HG03060 (cell line): Measurements from ENCODE around the gene PDE4A.

ENCODE experiments used
- ATAC-seq: cut with Tn5 transposase; IDR thresholded peaks from one replicate; pipeline ENCODE4 v1.9.1; 2021; ENCODE audit warnings: low read depth, moderate number of reproducible peaks; ENCODE audit not compliant: unreplicated experiment

Gene PDE4A

DNA sequence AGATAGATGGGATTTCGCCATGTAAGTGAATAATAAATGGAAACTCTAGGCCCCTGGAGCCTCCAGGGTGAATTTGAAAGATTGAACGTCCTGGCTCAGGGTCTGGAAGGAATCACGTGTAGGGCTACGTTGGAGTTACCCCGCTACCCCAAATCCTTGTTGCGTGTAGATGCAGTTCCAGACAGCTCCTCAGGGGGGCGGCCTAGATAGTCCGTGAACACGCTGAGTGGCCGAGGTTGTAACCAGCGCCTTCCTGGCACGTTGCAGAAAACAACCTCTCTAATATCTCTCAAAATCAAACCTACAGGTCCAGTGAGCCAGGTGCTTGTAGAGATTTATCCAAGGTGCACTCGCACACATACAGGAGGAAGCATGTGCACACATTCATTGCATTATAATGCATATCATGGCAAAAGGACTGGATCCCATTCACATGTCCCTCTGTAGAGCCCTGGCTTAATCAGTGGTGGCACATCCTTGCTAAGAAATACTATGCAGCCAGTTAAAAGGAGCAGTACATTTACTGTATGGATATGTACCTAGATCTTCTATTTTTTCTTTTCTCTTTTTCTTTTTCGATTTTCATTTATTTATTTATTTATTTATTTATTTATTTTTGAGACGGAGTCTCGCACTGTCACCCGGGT, 85.4 kb downstream of the PDE4A start:
- ATAC-seq = no peak

DNA sequence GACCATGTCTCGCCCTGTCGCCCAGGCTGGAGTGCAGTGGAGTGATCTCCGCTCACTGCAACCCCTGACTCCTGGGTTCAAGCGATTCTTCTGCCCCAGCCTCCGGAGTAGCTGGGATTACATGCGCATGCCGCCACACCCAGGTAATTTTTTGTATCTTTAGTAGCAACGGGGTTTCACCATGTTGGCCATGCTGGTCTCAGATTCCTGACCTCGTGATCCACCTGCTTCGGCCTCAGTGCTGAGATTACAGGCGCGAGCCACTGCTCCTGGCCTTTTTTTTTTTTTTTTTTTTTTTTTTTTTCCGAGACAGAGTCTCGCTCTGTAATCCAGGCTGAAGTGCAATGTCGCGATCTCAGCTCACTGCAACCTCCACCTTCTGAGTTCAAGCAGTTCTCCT, 87.7 kb downstream of the PDE4A start:
- no peak for ATAC-seq

DNA sequence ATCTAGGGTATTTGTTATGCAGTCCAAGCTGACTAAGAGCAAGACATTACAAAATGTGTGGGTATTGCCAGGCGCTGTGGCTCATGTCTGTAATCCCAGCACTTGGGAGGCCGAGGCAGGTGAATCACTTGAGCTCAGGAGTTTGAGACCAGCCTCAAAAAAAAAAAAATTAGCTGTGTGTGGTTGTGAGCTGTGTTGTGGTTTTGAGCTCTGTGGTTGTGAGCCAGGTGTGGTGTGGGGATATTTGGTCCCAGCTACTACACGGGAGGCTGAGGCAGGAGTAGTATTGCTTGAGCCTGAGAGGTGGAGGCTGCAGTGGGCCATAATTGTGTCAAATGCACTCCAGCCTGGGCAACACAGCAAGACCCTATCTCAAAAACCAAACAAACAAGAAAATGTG, 88.4 kb downstream of the PDE4A start:
- ATAC-seq = no peak

DNA sequence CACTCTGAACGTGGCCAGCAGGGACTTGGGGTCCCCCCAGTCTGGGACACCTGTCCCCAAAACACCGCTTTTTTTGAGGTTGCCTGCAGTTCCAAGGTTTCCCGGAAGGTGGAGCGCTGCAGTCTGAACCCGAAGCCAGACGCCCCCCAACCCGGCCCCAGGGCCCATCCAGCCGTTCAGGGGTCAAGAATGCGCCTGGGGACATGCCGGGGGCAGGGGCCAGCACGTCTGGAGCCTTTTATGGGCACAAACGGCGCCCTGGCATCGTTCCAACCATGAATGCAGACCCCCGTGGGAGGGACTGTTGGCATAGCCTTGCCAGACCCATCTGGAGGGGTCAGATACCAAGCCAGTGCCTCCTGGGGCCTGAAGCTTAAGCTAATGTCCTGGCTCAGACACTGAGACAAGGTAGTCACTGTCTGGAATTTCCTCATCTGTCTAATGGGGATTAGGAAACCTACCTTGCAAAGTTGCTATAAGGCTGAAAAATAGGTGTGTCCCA, 90.0 kb downstream of the PDE4A start:
- no peak for ATAC-seq

DNA sequence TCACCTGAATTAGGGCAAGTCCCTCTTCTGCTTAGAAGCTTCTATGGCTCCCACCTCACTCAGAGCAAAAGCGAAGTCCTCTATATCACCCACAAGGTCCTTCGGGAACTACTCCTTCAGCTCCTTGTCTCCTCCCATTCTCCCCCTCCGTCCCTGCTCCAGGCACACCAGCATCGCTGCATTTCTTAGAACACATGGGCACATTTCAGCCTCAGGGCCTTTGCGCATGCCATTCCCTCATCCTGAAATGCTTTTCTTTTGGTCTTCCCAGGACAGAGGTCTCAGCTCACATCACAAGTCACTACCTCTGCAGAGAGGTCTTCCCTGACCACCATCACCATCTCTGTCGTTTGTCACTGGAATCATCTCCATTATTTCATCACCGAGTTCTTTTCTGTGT, 92.9 kb downstream of the PDE4A start:
- ATAC-seq = no peak

DNA sequence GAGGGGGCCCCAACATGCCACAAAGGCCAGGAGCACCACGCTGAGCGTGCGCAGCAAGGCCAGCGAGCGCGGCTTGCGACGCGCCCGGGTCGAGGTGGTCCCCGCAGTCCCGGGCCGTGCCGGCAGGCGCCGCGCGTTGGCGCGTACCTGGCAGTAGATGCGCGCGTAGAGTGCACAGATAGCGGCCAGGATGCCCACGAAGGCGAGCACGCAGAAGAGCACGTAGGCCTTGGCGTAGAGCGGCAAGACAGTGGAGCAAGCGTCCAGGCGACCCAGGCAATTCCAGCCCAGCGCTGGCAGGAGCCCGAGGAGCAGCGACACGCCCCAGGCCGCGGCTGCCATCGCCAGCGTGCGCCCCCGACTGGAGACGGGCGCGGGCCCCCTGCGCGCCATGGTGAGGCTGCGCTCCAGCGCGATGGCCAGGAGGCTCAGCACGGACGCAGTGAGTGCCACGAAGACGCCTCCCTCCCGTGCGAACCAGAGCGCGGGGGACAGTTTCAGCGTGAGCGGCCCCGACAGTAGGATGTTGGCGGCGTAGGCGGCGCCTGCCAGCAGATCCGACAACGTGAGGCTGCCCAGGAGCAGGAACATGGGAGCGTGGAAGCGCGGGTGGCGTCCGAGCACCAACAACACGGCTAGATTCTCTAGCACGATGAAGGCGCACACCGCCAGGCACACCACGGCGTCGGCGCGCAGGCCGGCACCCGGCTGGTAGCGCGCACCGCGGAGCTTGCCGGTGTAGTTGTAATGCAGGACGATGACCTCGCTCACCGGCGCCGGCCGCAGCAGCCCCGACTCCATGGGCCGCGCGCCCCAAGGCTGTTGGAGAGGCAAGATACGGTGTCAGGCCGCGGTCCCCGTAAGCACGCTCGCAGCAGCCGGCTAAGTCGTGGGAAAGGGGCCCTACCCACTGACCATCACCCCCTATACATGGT, 94.1 kb downstream of the PDE4A start:
- no peak for ATAC-seq

DNA sequence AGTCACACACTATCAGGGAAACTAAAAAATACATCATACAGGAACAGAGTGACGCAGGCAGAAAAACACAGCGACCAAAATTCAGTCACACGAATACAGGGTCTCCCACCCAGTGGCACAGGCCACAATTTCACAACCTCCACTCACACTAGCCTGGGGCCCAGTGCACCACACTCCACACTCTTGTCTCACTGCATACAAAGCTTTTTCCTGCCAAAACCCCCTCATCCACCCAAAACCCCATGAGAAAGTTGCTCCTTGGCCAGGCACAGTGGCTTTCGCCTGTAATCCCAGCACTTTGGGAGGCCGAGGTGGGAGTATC, 95.7 kb downstream of the PDE4A start:
- ATAC-seq = no peak

DNA sequence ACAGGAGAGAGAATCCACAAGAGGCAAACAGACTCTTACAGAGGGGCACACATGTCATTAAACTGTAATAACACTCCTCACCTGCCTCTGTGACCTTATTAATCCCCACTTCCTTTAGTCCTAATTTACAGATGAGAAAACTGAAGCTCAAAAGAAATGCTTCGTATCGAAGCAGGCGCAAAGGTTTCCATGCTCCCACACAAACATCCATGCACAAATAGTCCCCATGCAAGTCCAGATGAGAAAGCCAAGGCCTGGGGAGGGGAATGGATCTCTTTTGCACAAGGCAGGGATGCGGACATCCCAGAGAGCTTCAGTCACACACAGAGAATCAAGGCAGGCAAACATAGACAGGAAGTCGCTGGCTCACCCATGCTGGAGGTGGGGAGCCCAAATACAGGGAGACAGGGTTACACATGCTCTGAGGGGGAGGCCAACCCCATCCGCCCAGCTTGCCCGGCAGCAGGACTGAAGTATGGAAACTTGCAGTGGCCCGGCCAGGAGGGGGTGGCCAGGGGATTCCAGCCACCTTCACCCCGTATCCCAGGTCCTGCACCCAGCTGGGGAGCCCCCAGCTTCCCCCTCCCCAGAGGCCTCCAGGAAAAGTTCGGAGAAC, 96.4 kb downstream of the PDE4A start:
- ATAC-seq = no peak

DNA sequence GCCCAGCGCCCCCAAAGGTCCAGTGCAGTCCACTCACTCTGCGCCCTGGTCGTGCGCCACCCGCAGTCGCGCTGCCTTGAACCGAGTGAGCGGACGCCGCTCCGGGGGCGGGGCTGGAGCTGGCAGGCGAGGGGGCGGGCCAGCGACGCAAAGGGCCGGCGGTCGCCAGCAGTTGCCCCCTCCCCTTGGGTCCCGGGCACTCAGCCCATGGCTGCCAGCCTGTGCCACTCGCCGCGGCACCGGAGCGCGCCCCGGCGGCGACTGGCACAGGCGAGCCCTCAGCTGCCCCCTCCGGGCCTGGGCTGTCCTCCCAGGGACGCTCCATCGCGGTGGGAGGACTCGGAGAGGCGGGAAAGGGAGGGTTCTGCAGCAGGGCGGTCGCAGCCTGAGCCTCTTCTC, 97.0 kb downstream of the PDE4A start, which contains the start of gene S1PR5:
Gene S1PR5 (minus strand): TSS at position 87 of the 399 bp plus-strand sequence. CDS start 2,436 bp downstream, outside the sequence.
- ATAC-seq = no peak

DNA sequence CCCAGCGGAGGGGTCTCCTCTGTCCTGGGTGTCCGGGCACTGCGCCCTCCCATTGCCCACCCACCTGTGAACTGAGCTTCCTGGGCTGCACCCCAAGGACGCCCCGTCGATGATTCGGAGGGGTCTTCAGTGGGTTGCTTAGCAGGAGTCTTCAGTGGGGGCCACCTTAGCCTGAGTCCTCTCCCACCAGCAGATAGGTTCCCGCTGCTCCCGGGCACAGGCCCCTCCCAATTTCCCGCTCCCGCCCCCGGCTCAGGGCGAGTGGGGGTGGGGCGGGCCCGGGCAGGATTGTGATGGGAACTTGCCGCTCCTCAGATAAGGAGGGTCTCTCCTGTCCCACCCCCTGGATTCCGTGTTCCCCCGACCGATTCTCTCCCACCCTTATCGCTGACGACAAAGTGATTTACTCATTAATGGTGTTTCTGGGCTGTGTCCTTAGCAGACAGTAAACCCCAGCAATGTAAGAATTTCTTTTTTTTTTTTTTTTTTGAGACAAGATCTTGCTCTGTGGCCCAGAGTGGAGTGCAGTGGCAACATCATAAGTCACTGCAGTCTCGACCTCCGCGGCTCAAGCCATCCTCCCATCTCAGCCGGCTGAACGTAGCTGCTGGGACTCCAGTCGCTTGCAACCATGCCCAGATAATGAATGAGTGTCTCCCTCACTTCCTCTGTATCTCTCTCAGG, 97.6 kb downstream of the PDE4A start:
- ATAC-seq = no peak

DNA sequence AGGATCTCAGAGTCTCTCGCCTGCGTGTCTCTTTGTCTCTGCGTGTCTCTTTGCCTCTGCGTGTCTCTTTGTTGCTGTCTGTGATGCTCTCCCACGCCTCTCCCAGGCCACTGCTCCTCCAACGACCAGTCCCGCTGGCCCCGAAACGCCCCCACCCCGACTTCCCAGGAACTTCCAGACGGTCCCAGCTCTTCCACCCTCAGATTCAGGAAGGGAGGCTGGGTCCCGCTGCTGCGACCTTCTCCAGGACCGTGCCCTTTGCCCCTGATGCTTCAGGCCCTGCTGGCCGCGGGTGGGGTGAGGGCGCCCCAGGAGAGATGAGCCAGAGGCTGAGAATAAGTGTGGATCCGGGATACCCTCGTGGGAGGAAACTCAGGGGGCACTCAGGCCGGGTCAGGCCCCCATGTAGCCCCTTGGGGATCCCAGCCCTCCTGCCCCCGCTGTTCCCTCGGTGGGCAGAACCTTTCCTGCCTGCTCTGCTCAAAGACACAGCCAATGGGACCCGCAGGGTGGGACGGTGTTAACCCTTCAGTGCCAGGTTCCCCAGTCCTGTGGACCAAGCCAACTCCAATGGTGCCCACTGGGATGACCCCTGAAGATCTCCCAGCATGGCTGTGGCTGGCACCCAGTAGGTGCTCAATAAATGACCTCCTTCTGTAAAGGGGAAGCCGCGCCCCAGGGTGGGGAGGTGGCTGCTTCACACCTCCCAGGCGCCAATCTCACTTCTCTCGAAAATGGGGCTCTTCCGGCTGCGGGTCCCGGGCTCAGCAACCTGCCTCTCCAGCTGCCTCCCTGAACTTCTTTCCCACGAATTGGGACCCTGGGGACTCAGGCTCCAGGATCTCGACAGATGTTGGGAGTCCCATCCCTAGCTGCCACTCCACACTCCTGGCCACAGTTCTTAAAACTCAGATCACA, 98.4 kb downstream of the PDE4A start:
- no peak for ATAC-seq
